Spinal cord (tissue), 10 donors: Measurements from ENCODE around the gene PRKAB1. TPM values are rescaled to one million over a fixed set of nuclear protein-coding genes. Genes with fewer than 3 reads are reported as not detected.

Source experiments
- DNase-seq, 6 donors: peaks; one replicate each; pipeline versions ENCODE4 v3.0.0 to v3.0.0-alpha.2; 2013 to 2015; ENCODE audit warnings: low spot score in 6 of 6, low read depth in 4 of 6
- H3K27ac ChIP-seq: one replicate; pipeline ENCODE4 v1.5.1; 2013; ENCODE audit warnings: low read depth, low read length, control low read depth
- H3K27me3 ChIP-seq: one replicate; pipeline ENCODE4 v1.6.1; 2013; ENCODE audit warnings: low read length; ENCODE audit not compliant: control insufficient read depth, insufficient read depth
- H3K36me3 ChIP-seq: one replicate; pipeline ENCODE4 v1.6.1; 2013; ENCODE audit warnings: low read length; ENCODE audit not compliant: control insufficient read depth, insufficient read depth
- H3K4me1 ChIP-seq: one replicate; pipeline ENCODE4 v1.6.1; 2013; ENCODE audit warnings: low read length; ENCODE audit not compliant: control insufficient read depth, insufficient read depth
- H3K4me3 ChIP-seq: one replicate; pipeline ENCODE4 v1.5.1; 2013; ENCODE audit warnings: low read depth, low read length, control low read depth
- H3K9me3 ChIP-seq: one replicate; pipeline ENCODE4 v1.6.1; 2013; ENCODE audit warnings: low read length; ENCODE audit not compliant: control insufficient read depth, insufficient read depth
- WGBS: methylation state at CpG from one replicate; pipeline ENCODE4 v1.1.5; 2013; ENCODE audit warnings: missing lambda C conversion rate; ENCODE audit not compliant: insufficient coverage; 5-methylcytosine and 5-hydroxymethylcytosine counted together
- polyA plus RNA-seq, 2 donors: library from polyadenylated mRNA; unstranded; fragments of 120-200 nt; gene quantifications; one replicate each; pipeline ENCODE4 v1.2.1, GENCODE V29; 2013; ENCODE audit not compliant: insufficient read length in 2 of 2
- total RNA-seq, 2 donors: library from RNA; depleted of rRNA in 1 of 2; stranded (reverse); fragments of 120-200 nt in 1 of 2; fragments of >200 nt in 1 of 2; gene quantifications; one replicate each; pipeline versions ENCODE4 v1.2.3 to v1.2.4, GENCODE V29; 2013 to 2014
- donor health status: healthy.

The PRKAB1 gene
- total and polyA plus RNA-seq, 4 donors, result 17.4 to 41.2 (median 27.2) TPM

GRCh38 chr12:119669744-119670472 lies 2.0 kb downstream of the PRKAB1 start:
- peak overlapping the region; percentile 33 for H3K27ac ChIP-seq
- H3K36me3 ChIP-seq, result peaks cover 31% of the 10 kb centered on the region
- H3K27me3 ChIP-seq, result no peaks in the 10 kb centered on the region
- H3K9me3 ChIP-seq, result no peaks in the 10 kb centered on the region
- no peak overlapping the region for H3K4me3 ChIP-seq
- H3K4me1 ChIP-seq, result peaks cover 9% of the 10 kb centered on the region
- 85% methylated on average over 8 of the region's 11 CpGs for WGBS
- DNase-seq, result no peak

GRCh38 chr12:119671070-119671469 lies 3.1 kb downstream of the PRKAB1 start:
- Histone ChIP-seq H3K4me1 (peaks cover 9% of the 10 kb centered on the region), H3K9me3 (no peaks in the 10 kb centered on the region), H3K27me3 (no peaks in the 10 kb centered on the region), H3K4me3 (no peak overlapping the region), H3K27ac (no peak overlapping the region), H3K36me3 (peaks cover 40% of the 10 kb centered on the region)
- WGBS, result 100% methylated on average over 2 of the region's 3 CpGs
- no peak for DNase-seq

GRCh38 chr12:119672194-119672593 lies 4.3 kb downstream of the PRKAB1 start:
- Histone ChIP-seq H3K4me1 (peaks cover 9% of the 10 kb centered on the region), H3K9me3 (no peaks in the 10 kb centered on the region), H3K27ac (no peak overlapping the region), H3K4me3 (no peak overlapping the region), H3K36me3 (peaks cover 50% of the 10 kb centered on the region), H3K27me3 (no peaks in the 10 kb centered on the region)
- WGBS, result 100% methylated on average over 2 of the region's 8 CpGs
- no peak for DNase-seq

GRCh38 chr12:119673634-119674033 lies 5.7 kb downstream of the PRKAB1 start:
- 97% methylated on average over 7 of the region's 7 CpGs for WGBS
- peaks cover 58% of the 10 kb centered on the region for H3K36me3 ChIP-seq
- no peaks in the 10 kb centered on the region for H3K9me3 ChIP-seq
- no peak overlapping the region for H3K4me3 ChIP-seq
- no peak for DNase-seq
- H3K27me3 ChIP-seq, result no peaks in the 10 kb centered on the region
- no peak overlapping the region for H3K27ac ChIP-seq
- H3K4me1 ChIP-seq, result peaks cover 9% of the 10 kb centered on the region

- Histone ChIP-seq H3K27me3 (no peaks in the 10 kb centered on the region), H3K4me1 (peaks cover 2% of the 10 kb centered on the region), H3K36me3 (peaks cover 62% of the 10 kb centered on the region), H3K4me3 (no peak overlapping the region), H3K27ac (no peak overlapping the region), H3K9me3 (no peaks in the 10 kb centered on the region)
- WGBS, result 94% methylated on average over 2 of the region's 4 CpGs
- DNase-seq, result no peak
These were observed 6.6 kb downstream of the PRKAB1 start for GRCh38 chr12:119674560-119674959.

GRCh38 chr12:119676022-119676421 lies 8.1 kb downstream of the PRKAB1 start:
- Histone ChIP-seq H3K9me3 (no peaks in the 10 kb centered on the region), H3K4me1 (no peaks in the 10 kb centered on the region), H3K27ac (no peak overlapping the region), H3K4me3 (no peak overlapping the region), H3K36me3 (peaks cover 74% of the 10 kb centered on the region), H3K27me3 (no peaks in the 10 kb centered on the region)
- DNase-seq, result no peak
- WGBS, result 100% methylated on average over 3 of the region's 9 CpGs

GRCh38 chr12:119676573-119676972 lies 8.6 kb downstream of the PRKAB1 start:
- Histone ChIP-seq H3K9me3 (no peaks in the 10 kb centered on the region), H3K4me1 (no peaks in the 10 kb centered on the region), H3K27me3 (no peaks in the 10 kb centered on the region), H3K4me3 (no peak overlapping the region), H3K36me3 (peaks cover 80% of the 10 kb centered on the region), H3K27ac (no peak overlapping the region)
- no peak for DNase-seq
- 88% methylated on average over 13 of the region's 13 CpGs for WGBS

- peaks cover 72% of the 10 kb centered on the region for H3K36me3 ChIP-seq
- H3K9me3 ChIP-seq, result no peaks in the 10 kb centered on the region
- WGBS, result 90% methylated on average over 3 of the region's 7 CpGs
- no peaks in the 10 kb centered on the region for H3K27me3 ChIP-seq
- DNase-seq, result peak in 1 of 6 donors; percentile 24
- H3K27ac ChIP-seq, result no peak overlapping the region
- H3K4me3 ChIP-seq, result no peak overlapping the region
- H3K4me1 ChIP-seq, result no peaks in the 10 kb centered on the region
These were observed 10.5 kb downstream of the PRKAB1 start for GRCh38 chr12:119678459-119678858.

- no peak overlapping the region for H3K4me3 ChIP-seq
- H3K4me1 ChIP-seq, result no peaks in the 10 kb centered on the region
- peaks cover 67% of the 10 kb centered on the region for H3K36me3 ChIP-seq
- no peak for DNase-seq
- no peaks in the 10 kb centered on the region for H3K9me3 ChIP-seq
- no peaks in the 10 kb centered on the region for H3K27me3 ChIP-seq
- H3K27ac ChIP-seq, result no peak overlapping the region
- 100% methylated on average over 3 of the region's 5 CpGs for WGBS
These were observed 11.1 kb downstream of the PRKAB1 start for GRCh38 chr12:119679081-119679480.

- H3K27ac ChIP-seq, result no peak overlapping the region
- H3K36me3 ChIP-seq, result peaks cover 63% of the 10 kb centered on the region
- WGBS, result 87% methylated on average over 10 of the region's 10 CpGs
These were observed 11.6 kb downstream of the PRKAB1 start for GRCh38 chr12:119679490-119679889.

More at GRCh38 chr12:119679490-119679889, 11.6 kb downstream of the PRKAB1 start:
- no peak for DNase-seq
- no peaks in the 10 kb centered on the region for H3K9me3 ChIP-seq
- H3K27me3 ChIP-seq, result no peaks in the 10 kb centered on the region
- H3K4me1 ChIP-seq, result no peaks in the 10 kb centered on the region
- H3K4me3 ChIP-seq, result no peak overlapping the region
